Urinary bladder (tissue), 4 donors: ENCODE measurements around the gene CENPL. TPM values are rescaled to one million over a fixed set of nuclear protein-coding genes. Genes with fewer than 3 reads are reported as not detected.
"Not testable (repeated sequence)": the region's sequence is repeated elsewhere in the genome, so short reads cannot be mapped to it uniquely, and the experiment has no call there.

ENCODE experiments used
- DNase-seq: peaks from one replicate; pipeline ENCODE4 v3.0.0-alpha.2; 2015; ENCODE audit errors: extremely low spot score
- H3K27ac ChIP-seq: one replicate; pipeline ENCODE4 v1.5.1; 2013; ENCODE audit warnings: low read depth, mild to moderate bottlenecking, moderate library complexity
- H3K36me3 ChIP-seq: one replicate; pipeline ENCODE4 v1.6.1; 2013; ENCODE audit warnings: mild to moderate bottlenecking, moderate library complexity; ENCODE audit not compliant: insufficient read depth
- H3K4me1 ChIP-seq: one replicate; pipeline ENCODE4 v1.6.1; 2013; ENCODE audit warnings: mild to moderate bottlenecking, moderate library complexity; ENCODE audit not compliant: insufficient read depth
- H3K4me3 ChIP-seq: one replicate; pipeline ENCODE4 v1.5.1; 2013; ENCODE audit warnings: low read depth, low read length
- WGBS: extraction: QIAGEN DNeasy Blood & Tissue Kit; methylation state at CpG from one replicate; pipeline ENCODE4 v1.1.7; 2013; 5-methylcytosine and 5-hydroxymethylcytosine counted together
- polyA plus RNA-seq: library from polyadenylated mRNA; stranded (reverse); fragments of 200-250 nt; gene quantifications from one replicate; pipeline ENCODE4 v1.2.3, GENCODE V29; 2013
- small RNA-seq: library from RNA; depleted of rRNA; stranded (forward); fragments of <200 nt; gene quantifications from one replicate; pipeline ENCODE3, GENCODE V24; 2014
- total RNA-seq: library from RNA; depleted of rRNA; stranded (reverse); fragments of >200 nt; gene quantifications from one replicate; pipeline ENCODE4 v1.2.3, GENCODE V29; 2014
- donor health status: healthy with polysubstance abuse.
- donor health status: healthy.

The CENPL gene
- total and polyA plus RNA-seq, 2 donors = 3.7 to 26.3 TPM

- H3K36me3 ChIP-seq, H3K4me3 ChIP-seq, DNase-seq, H3K27ac ChIP-seq, H3K4me1 ChIP-seq: not testable (repeated sequence)
- 97% methylated on average over 6 of the region's 6 CpGs for WGBS
Measured at GRCh38 chr1:173764331-173764730, 60.4 kb downstream of the CENPL start.

- Histone ChIP-seq H3K4me3 (no peak overlapping the region), H3K27ac (no peak overlapping the region), H3K36me3 (peaks cover 2% of the 10 kb centered on the region), H3K4me1 (no peaks in the 10 kb centered on the region)
- 93% methylated on average over 5 of the region's 5 CpGs for WGBS
- no peak for DNase-seq
Measured at GRCh38 chr1:173758980-173759379, 65.7 kb downstream of the CENPL start.

- Histone ChIP-seq H3K27ac (no peak overlapping the region), H3K4me3 (no peak overlapping the region), H3K36me3 (peaks cover 4% of the 10 kb centered on the region), H3K4me1 (no peaks in the 10 kb centered on the region)
- DNase-seq = no peak
- 99% methylated on average over 7 of the region's 7 CpGs for WGBS
Measured at GRCh38 chr1:173758110-173758509, 66.6 kb downstream of the CENPL start.

GRCh38 chr1:173757666-173758065, 67.0 kb downstream of the CENPL start:
- DNase-seq = no peak
- Histone ChIP-seq H3K4me1 (no peaks in the 10 kb centered on the region), H3K27ac (no peak overlapping the region), H3K36me3 (peaks cover 8% of the 10 kb centered on the region), H3K4me3 (no peak overlapping the region)
- 96% methylated on average over 4 of the region's 4 CpGs for WGBS

GRCh38 chr1:173753830-173754229, 70.9 kb downstream of the CENPL start:
- H3K36me3 ChIP-seq = peaks cover 8% of the 10 kb centered on the region
- H3K4me1 ChIP-seq = no peaks in the 10 kb centered on the region
- no peak for DNase-seq
- H3K27ac ChIP-seq = no peak overlapping the region
- no peak overlapping the region for H3K4me3 ChIP-seq

Small RNA genes lying within 50 kb of the gene (small RNA-seq; reads per million reads assigned to genes)
- gene RF00019 = not detected

Other genes with a start within 250 kb of the CENPL start
- gene SLC9C2, start 221.8 kb downstream of the CENPL start, total RNA-seq = not detected
- gene SLC9C2, start 221.8 kb downstream of the CENPL start, polyA plus RNA-seq = not detected
- not detected for gene TEX50, start 189.5 kb downstream of the CENPL start, total RNA-seq
- not detected for gene TEX50, start 189.5 kb downstream of the CENPL start, polyA plus RNA-seq
- 0.63 TPM for gene ANKRD45, start 155.0 kb downstream of the CENPL start, total RNA-seq
- 0.32 TPM for gene ANKRD45, start 155.0 kb downstream of the CENPL start, polyA plus RNA-seq
- gene KLHL20, start 109.9 kb downstream of the CENPL start, total RNA-seq = 45.1 TPM
- gene KLHL20, start 109.9 kb downstream of the CENPL start, polyA plus RNA-seq = 22.5 TPM
- 17.0 TPM for gene DARS2, start 210 bp downstream of the CENPL start, total RNA-seq
- gene DARS2, start 210 bp downstream of the CENPL start, polyA plus RNA-seq = 6.5 TPM
- gene GAS5, start 43.1 kb upstream of the CENPL start, total RNA-seq = 317 TPM
- gene GAS5, start 43.1 kb upstream of the CENPL start, polyA plus RNA-seq = 610 TPM
- gene ZBTB37, start 43.5 kb upstream of the CENPL start, total RNA-seq = 32.8 TPM
- gene ZBTB37, start 43.5 kb upstream of the CENPL start, polyA plus RNA-seq = 1.3 TPM
- gene SERPINC1, start 92.4 kb upstream of the CENPL start, total RNA-seq = not detected
- 1.4 TPM for gene SERPINC1, start 92.4 kb upstream of the CENPL start, polyA plus RNA-seq
- 43.3 TPM for gene RC3H1, start 197.5 kb upstream of the CENPL start, total RNA-seq
- gene RC3H1, start 197.5 kb upstream of the CENPL start, polyA plus RNA-seq = 3.7 TPM